HG02642 (cell line): ENCODE measurements around the gene TSTD2.

ENCODE experiments used
- ATAC-seq: cut with Tn5 transposase; IDR thresholded peaks from one replicate; pipeline ENCODE4 v1.9.1; 2021; ENCODE audit warnings: mild to moderate bottlenecking; ENCODE audit not compliant: unreplicated experiment, poor library complexity

TSTD2 gene

DNA sequence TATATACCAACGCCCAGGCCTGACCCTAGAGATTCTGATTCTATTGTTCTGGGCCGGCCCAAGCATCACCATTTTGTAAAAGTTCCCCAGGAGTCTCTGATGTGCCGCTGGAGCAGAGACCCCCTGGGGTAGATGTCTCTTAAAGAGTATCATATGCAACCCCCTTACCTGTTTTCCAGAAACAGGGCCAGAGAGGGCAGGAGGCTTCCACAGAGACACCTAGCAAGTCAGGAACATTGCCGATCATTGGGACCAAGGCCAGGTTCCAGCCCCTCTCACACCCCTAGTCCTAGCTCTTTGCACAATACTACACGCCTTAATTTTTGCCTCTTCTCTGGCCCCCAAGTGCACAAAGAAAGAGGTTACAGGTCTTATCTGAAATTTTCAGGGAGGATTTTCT, 67.9 kb downstream of the TSTD2 start:
- ATAC-seq, result no peak

GRCh38 chr9:97564291-97565175, 68.6 kb downstream of the TSTD2 start:
- no peak for ATAC-seq

DNA sequence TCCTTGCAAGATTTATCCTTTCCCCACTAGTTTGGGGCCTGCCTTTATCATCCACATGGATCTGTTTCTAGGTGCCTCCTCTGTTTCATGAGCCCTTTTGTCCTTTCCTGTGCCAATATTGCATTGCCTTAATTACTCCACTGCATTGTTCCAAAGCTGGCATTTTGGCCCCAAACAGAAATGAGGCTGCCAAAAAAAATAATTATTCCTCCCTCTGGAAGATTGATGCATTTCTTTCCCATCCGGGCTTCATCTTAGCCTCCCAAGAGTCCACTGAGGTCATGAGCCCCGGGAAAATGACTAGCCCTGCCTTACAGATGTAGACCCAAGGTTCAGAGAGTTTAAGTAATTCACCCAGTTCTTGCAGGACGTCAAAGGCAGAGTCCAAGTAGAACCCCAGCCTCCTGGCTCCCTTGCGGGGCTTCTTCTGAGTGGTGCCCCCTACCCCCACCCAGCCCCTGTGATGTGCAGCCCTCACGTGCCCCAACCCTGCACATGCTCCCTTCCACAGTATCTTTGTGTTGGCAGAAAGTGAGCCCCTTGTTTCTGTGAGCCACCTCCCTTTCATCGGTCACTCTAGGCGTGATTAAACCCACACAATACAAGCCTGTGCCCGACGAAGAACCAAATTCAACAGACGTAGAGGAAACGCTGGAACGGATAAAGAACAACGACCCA, 69.6 kb downstream of the TSTD2 start:
- no peak for ATAC-seq

DNA sequence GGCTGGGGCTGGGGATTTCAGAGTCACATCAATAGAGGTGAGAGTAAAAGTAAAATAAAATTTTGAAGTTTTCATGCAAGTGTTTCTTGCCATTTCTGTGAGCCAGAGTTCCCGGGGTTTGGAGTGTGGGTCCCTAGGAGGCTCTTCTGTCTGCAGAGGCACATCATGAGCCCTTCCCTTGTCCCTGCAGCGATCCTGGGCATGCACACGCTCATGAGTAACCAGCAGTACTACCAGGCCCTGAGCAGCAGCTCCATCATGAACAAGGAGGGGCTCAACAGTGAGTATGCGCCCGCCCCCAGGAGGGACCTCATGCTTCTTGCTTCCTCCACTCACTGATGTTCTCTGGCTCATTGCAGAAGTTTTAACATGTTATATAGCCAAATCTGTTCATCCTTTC, 70.6 kb downstream of the TSTD2 start:
- ATAC-seq, result no peak

DNA sequence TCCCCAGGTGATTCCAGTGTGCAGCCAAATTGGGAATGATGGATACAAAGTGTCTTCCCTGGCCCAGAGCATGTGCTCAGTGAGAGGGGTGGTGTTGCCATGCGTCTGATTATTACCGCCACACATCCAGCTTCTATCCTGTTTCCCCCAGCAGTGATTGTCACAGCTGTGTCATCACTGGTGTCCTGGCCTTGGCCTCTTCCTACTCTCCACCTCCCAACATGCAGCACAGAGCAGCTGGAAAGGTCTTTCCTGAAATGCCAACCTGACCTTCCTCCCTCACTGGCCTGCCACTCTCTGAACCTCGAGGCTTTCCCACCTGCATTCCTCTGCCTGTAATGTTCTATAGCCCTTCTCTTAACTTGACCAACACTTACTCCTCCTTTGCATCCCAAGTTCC, 71.7 kb downstream of the TSTD2 start:
- no peak for ATAC-seq

DNA sequence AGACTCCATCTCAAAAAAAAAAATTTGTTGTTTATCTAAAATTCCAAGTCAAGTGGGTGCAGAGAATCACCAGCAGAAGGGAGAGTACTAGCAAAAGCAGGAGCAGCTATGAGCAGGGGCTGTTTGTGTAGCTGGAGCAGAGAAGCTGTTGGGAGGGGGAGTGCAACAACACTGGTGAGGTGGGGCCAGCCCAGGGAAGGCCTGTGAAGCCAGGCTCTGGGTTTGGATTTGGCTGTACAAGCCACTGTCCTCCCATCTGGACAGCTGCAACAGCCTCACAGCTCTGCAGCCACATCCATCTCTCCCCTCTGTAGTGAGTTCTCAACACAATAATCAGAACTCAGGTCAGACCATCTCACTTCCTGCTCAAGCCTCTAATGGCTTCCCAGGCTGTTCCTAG, 72.3 kb downstream of the TSTD2 start:
- no peak for ATAC-seq

GRCh38 chr9:97560154-97560553, 73.0 kb downstream of the TSTD2 start:
- no peak for ATAC-seq

DNA sequence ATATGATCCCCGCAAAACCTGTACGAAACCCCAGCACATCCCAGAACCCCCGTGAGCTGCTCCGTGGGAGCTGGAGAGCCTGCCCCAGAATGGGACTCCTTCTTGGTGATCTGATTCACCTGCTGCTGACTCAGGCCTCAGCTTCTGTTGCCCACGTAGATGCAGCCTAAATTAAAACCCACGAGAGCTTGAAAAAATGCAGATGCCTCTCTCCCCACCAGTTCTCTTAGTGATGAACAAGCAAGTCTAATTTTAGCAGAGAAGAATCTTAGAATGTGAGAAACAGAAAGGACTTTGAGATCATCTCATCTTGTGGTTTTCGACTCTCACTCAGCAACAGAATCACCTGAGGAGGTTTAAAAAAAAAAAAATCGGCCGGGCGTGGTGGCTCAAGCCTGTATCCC, 74.1 kb downstream of the TSTD2 start:
- ATAC-seq, result peak; percentile 47

GRCh38 chr9:97558701-97559101, 74.5 kb downstream of the TSTD2 start:
- ATAC-seq, result peak; percentile 18

DNA sequence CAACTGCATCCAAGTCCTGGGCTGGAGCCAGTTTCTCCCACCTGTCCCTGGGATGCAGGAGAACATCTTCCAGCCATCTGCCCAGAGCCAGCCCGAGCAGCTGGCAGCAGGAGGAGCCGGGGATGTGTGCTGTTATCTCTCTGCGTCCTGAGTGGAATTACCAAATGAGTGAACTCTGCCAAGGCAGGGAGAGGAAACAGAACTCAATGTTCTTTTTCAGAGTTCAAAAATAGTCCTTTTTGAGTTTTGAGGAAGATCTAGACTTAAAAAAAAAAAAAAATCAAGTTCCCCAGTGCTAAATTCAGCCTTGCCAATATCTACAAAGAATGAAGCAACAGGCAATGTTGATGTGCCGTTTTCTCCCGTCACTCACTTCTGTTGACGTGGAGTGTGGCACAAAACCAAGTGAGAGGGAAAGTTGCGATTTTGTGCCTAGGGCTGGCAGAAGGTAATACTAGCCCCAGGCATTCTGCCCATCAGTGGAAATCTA, 75.5 kb downstream of the TSTD2 start:
- ATAC-seq, result no peak

GRCh38 chr9:97556721-97557605, 76.2 kb downstream of the TSTD2 start:
- no peak for ATAC-seq

DNA sequence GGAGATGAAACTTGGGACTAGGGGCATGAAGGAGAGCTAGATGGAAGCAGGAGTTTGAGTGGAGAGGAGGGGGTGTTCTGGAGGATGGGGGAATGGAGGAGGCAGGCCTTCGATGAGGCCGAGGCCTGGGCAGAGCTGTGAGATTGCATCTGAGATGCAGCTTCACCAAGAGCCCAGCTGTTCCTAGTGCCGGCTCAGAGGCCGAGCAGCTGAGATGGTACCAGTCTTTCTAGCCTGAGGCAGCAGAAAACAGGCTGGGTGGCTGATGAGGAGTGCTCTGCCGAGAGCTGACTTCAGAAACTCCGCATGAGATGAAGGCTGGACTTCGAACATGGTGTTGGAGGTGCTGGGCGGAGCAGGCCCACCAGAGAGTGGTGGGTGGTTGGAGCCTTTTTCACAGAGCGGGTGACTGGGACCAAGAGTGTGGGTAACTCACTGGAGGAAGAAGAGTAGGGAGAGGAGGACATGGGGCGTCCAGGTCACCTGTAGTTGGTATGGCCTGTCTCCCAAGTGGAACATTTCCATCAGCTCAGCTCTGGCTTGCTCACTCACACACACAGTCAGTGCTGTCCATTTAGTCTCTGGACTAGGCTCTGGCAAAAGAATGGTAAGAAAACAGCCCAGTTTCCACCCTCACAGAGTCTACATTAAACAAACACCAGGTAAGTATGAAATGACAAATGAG, 77.0 kb downstream of the TSTD2 start:
- no peak for ATAC-seq

GRCh38 chr9:97555164-97555563, 78.0 kb downstream of the TSTD2 start:
- no peak for ATAC-seq

GRCh38 chr9:97554566-97555075, 78.5 kb downstream of the TSTD2 start:
- ATAC-seq, result no peak

GRCh38 chr9:97553841-97554240, 79.3 kb downstream of the TSTD2 start:
- no peak for ATAC-seq

DNA sequence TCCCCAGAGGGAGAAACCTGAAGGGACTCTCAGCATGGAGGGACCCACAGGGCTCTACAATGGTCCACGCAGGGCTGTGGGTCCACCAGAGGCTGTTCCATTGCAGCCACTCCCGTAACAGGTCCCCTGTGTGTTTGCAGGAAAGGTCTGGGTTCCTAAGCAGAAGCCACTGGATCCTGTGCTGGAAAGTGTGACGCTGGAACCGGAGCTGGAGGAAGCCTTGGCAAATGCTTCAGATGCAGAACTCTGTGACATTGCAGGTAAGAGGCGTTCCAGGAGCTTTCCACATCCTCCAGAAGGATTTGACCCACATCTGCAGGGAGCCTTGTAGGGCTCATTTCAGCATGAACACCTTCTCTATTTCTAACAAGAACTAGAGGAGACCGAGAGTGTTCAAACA, 80.0 kb downstream of the TSTD2 start:
- no peak for ATAC-seq

GRCh38 chr9:97551308-97551707, 81.9 kb downstream of the TSTD2 start:
- no peak for ATAC-seq

GRCh38 chr9:97550386-97550785, 82.8 kb downstream of the TSTD2 start:
- no peak for ATAC-seq
